Thyroid gland (tissue), 4 donors: ENCODE measurements around the gene CRYGA.

Experiments used
- POLR2A ChIP-seq, 2 donors: fragments of 450-650 bp; IDR thresholded peaks; one replicate each; pipeline ENCODE4 v1.6.1; 2017; ENCODE audit warnings: antibody characterized with exemption in 2 of 2, mild to moderate bottlenecking in 2 of 2, moderate library complexity in 1 of 2
- TF ChIP-seq, protein P1 (sequence below), 6 experiments: fragments of 200-600 bp in 3 of 6; fragments of 450-650 bp in 3 of 6; sonication (generic) in 3 of 6; IDR thresholded peaks; one replicate each; pipeline ENCODE4 v1.5.1; 2016 to 2019; ENCODE audit warnings: antibody characterized with exemption in 6 of 6, mild to moderate bottlenecking in 2 of 6, inconsistent platforms in 1 of 6, moderate library complexity in 1 of 6

GRCh38 chr2:208146006-208146405 is 17.4 kb downstream of the CRYGA start, which contains the start of gene CRYGB:
- TF ChIP-seq, protein P1, sequence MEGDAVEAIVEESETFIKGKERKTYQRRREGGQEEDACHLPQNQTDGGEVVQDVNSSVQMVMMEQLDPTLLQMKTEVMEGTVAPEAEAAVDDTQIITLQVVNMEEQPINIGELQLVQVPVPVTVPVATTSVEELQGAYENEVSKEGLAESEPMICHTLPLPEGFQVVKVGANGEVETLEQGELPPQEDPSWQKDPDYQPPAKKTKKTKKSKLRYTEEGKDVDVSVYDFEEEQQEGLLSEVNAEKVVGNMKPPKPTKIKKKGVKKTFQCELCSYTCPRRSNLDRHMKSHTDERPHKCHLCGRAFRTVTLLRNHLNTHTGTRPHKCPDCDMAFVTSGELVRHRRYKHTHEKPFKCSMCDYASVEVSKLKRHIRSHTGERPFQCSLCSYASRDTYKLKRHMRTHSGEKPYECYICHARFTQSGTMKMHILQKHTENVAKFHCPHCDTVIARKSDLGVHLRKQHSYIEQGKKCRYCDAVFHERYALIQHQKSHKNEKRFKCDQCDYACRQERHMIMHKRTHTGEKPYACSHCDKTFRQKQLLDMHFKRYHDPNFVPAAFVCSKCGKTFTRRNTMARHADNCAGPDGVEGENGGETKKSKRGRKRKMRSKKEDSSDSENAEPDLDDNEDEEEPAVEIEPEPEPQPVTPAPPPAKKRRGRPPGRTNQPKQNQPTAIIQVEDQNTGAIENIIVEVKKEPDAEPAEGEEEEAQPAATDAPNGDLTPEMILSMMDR (IDR thresholded peaks at IDR 0.05) = no peak
- no peak for TF ChIP-seq POLR2A (IDR thresholded peaks at IDR 0.05)
